Measurements from ENCODE around the gene CELA2B. TPM values are rescaled to one million over a fixed set of nuclear protein-coding genes. Genes with fewer than 3 reads are reported as not detected.

Gene CELA2B
- total and polyA plus RNA-seq, 2 of the 8 experiments (the other 6 are each of a cell fraction or from before 2014, with no cell fraction given), result not detected

DNA sequence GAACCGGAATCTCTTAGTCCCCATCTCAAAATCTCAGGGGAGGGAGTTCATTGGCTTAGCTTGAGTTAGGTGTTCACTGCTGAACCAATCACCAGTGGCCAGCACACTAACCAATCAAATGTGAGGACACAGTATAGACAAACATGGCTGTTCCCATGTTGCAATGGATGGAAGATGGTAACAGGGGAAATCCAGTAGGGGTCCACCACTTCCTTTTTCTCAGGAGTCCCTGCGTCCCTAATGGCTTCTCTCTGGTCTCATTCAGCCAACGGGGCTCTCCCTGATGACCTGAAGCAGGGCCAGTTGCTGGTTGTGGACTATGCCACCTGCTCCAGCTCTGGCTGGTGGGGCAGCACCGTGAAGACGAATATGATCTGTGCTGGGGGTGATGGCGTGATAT is 9.7 kb downstream of the CELA2B start:
- Histone ChIP-seq H2BK15ac (ENCODE audit: low read length) (no peak overlapping the region), H3K27ac (ENCODE audit: low read depth, low read length) (no peak overlapping the region), H3K23ac (ENCODE audit: insufficient read length) (no peak overlapping the region), H3K36me3 (ENCODE audit: control insufficient read depth in 2 of 4, insufficient read depth in 4 of 4, low read length in 3 of 4) (no peaks in the 10 kb centered on the region), H4K91ac (replicated peaks; ENCODE audit: insufficient read length, low read length) (no peak overlapping the region), H3K9ac (replicated peaks in 1 of 4; ENCODE audit: extremely low read depth in 1 of 4, low read depth in 3 of 4, low read length in 3 of 4) (no peak overlapping the region), H2BK20ac (ENCODE audit: low read length) (no peak overlapping the region), H3K4me1 (replicated peaks in 1 of 4; ENCODE audit: control insufficient read depth in 3 of 4, insufficient read depth in 4 of 4, low read length in 3 of 4) (no peaks in the 10 kb centered on the region), H3K14ac (ENCODE audit: insufficient read length) (no peak overlapping the region), H2BK120ac (replicated peaks; ENCODE audit: low read depth, low read length) (no peak overlapping the region), H3K4me2 (ENCODE audit: insufficient read depth in 1 of 2, low read depth in 2 of 2, low read length in 2 of 2) (no peak overlapping the region), H3K79me2 (ENCODE audit: control insufficient read depth in 1 of 2, insufficient read depth in 2 of 2, low read length in 2 of 2) (no peaks in the 10 kb centered on the region), H4K20me1 (replicated peaks in 1 of 2; ENCODE audit: control insufficient read depth in 1 of 2, insufficient read depth in 2 of 2, low read length in 2 of 2) (no peaks in the 10 kb centered on the region), H3K18ac (ENCODE audit: extremely low read depth, low read length) (no peak overlapping the region), H3K4me3 (ENCODE audit: extremely low read depth in 1 of 4, insufficient read depth in 2 of 4, low read depth in 3 of 4, low read length in 4 of 4) (no peak overlapping the region), H3K23me2 (ENCODE audit: low read depth, low read length) (no peaks in the 10 kb centered on the region), H3K79me1 (ENCODE audit: low read depth, low read length) (no peaks in the 10 kb centered on the region), H2BK5ac (ENCODE audit: low read depth, low read length) (no peak overlapping the region), H4K5ac (ENCODE audit: insufficient read length, low read depth, low read length) (no peak overlapping the region), H3K9me3 (ENCODE audit: insufficient read depth in 2 of 2, low read depth in 1 of 2, low read length in 1 of 2) (no peaks in the 10 kb centered on the region), H3K56ac (replicated peaks; ENCODE audit: insufficient read length, low read depth, low read length) (no peak overlapping the region), H4K8ac (ENCODE audit: extremely low read depth, insufficient read depth, low read length) (no peak overlapping the region), H2BK12ac (ENCODE audit: low read depth, low read length) (no peak overlapping the region), H3K4ac (replicated peaks; ENCODE audit: insufficient read length, low read depth, low read length) (no peak overlapping the region), H2AFZ (ENCODE audit: low read length) (no peak overlapping the region), H3K27me3 (replicated peaks in 1 of 4; ENCODE audit: control insufficient read depth in 3 of 4, extremely low read depth in 1 of 4, insufficient read depth in 3 of 4, low read length in 3 of 4) (no peaks in the 10 kb centered on the region), H2AK5ac (ENCODE audit: low read depth, low read length) (no peak overlapping the region)
- no peak for FAIRE-seq
- ChIA-PET POLR2A (ENCODE audit: partially characterized antibody) (no interaction called here), CTCF (ENCODE audit: partially characterized antibody) (interaction anchor here (1.0 kb wide), 1 partner anchor 58 kb away, joined by 3 read pairs; no protein-coding TSS in a partner anchor)
- WGBS, 2 experiments (ENCODE audit: extremely low coverage in 1 of 2, insufficient coverage in 1 of 2, insufficient read length in 1 of 2, insufficient replicate concordance in 2 of 2, low coverage in 1 of 2, low lambda C conversion rate in 2 of 2, missing lambda C conversion rate in 1 of 2), result 90% methylated on average over 6 of the region's 6 CpGs; no CpG with 5 or more reads in 1 of the 2 experiments
- DNase-seq (ENCODE audit: low read depth in 1 of 2, low spot score in 2 of 2), result no peak
- TF ChIP-seq TBP (IDR thresholded peaks at IDR 0.05; ENCODE audit: low read depth, low read length), result no peak
- TF ChIP-seq CEBPB (IDR thresholded peaks at IDR 0.05; ENCODE audit: low read depth, low read length), result no peak
- TF ChIP-seq FOSL1 (IDR thresholded peaks at IDR 0.05; ENCODE audit: insufficient read depth, low read depth, low read length), result no peak
- no peak for TF ChIP-seq TCF12 (IDR thresholded peaks at IDR 0.05; ENCODE audit: low read depth, low read length)
- TF ChIP-seq SP1 (IDR thresholded peaks at IDR 0.05; ENCODE audit: low read depth, low read length), result no peak
- no peak for TF ChIP-seq SAP30 (IDR thresholded peaks at IDR 0.05; ENCODE audit: insufficient read depth, insufficient replicate concordance, low read length)
- TF ChIP-seq SP4 (IDR thresholded peaks at IDR 0.05; ENCODE audit: low read length), result no peak
- TF ChIP-seq KDM4A (IDR thresholded peaks at IDR 0.05; ENCODE audit: low read depth, low read length, severe bottlenecking), result no peak
- no peak for TF ChIP-seq CREB1 (IDR thresholded peaks at IDR 0.05)
- TF ChIP-seq, protein P1, sequence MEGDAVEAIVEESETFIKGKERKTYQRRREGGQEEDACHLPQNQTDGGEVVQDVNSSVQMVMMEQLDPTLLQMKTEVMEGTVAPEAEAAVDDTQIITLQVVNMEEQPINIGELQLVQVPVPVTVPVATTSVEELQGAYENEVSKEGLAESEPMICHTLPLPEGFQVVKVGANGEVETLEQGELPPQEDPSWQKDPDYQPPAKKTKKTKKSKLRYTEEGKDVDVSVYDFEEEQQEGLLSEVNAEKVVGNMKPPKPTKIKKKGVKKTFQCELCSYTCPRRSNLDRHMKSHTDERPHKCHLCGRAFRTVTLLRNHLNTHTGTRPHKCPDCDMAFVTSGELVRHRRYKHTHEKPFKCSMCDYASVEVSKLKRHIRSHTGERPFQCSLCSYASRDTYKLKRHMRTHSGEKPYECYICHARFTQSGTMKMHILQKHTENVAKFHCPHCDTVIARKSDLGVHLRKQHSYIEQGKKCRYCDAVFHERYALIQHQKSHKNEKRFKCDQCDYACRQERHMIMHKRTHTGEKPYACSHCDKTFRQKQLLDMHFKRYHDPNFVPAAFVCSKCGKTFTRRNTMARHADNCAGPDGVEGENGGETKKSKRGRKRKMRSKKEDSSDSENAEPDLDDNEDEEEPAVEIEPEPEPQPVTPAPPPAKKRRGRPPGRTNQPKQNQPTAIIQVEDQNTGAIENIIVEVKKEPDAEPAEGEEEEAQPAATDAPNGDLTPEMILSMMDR (IDR thresholded peaks at IDR 0.05; ENCODE audit: control extremely low read depth in 1 of 3, insufficient read depth in 1 of 3, low read depth in 1 of 3, low read length in 3 of 3), result no peak
- TF ChIP-seq SP2 (IDR thresholded peaks at IDR 0.05; ENCODE audit: low read length), result no peak
- TF ChIP-seq YY1 (IDR thresholded peaks at IDR 0.05; ENCODE audit: low read depth, low read length), result no peak
- TF ChIP-seq NRF1 (IDR thresholded peaks at IDR 0.05; ENCODE audit: low read depth, low read length), result no peak
- TF ChIP-seq RBBP5 (IDR thresholded peaks at IDR 0.05; ENCODE audit: borderline replicate concordance, low read depth, low read length), result no peak

Data from H1 (cell line).